Heart right ventricle (tissue), 16 donors: ENCODE data around the gene RAD18. TPM values are rescaled to one million over a fixed set of nuclear protein-coding genes. Genes with fewer than 3 reads are reported as not detected.

ENCODE experiments used
- ATAC-seq, 8 donors: fragments of 200-7000 bp; cut with Tn5 transposase; one replicate each; pipeline ENCODE4 v1.9.1; 2020; ENCODE audit warnings: mild to moderate bottlenecking in 8 of 8, moderate library complexity in 8 of 8, moderate number of reproducible peaks in 1 of 8
- DNase-seq, 2 donors: peaks; one replicate each; pipeline ENCODE4 v3.0.0-alpha.2; 2020
- H3K27ac ChIP-seq, 10 donors: fragments of 200-600 bp; sonication (generic) in 2 of 10; one replicate each; pipeline versions ENCODE4 v1.5.0 to v1.8.0; 2020 to 2022; ENCODE audit warnings: mild to moderate bottlenecking in 3 of 10
- H3K27me3 ChIP-seq, 7 donors: fragments of 200-600 bp; one replicate each; pipeline ENCODE4 v1.8.0; 2021 to 2022; ENCODE audit warnings: mild to moderate bottlenecking in 2 of 7
- H3K36me3 ChIP-seq, 9 donors: fragments of 200-600 bp; sonication (generic) in 1 of 9; one replicate each; pipeline versions ENCODE4 v1.5.0 to v1.8.0; 2020 to 2022; ENCODE audit warnings: mild to moderate bottlenecking in 2 of 9
- H3K4me1 ChIP-seq, 9 donors: fragments of 200-600 bp; sonication (generic) in 1 of 9; one replicate each; pipeline versions ENCODE4 v1.5.0 to v1.8.0; 2020 to 2022; ENCODE audit warnings: mild to moderate bottlenecking in 4 of 9
- H3K4me3 ChIP-seq, 10 donors: fragments of 200-600 bp; sonication (generic) in 2 of 10; one replicate each; pipeline versions ENCODE4 v1.5.0 to v1.8.0; 2020 to 2022; ENCODE audit warnings: mild to moderate bottlenecking in 7 of 10, moderate library complexity in 2 of 10
- H3K9me3 ChIP-seq, 11 donors: fragments of 200-600 bp in 10 of 11; sonication (generic) in 2 of 11; one replicate each; pipeline versions ENCODE4 v1.5.0 to v1.8.0; 2013 to 2022; ENCODE audit warnings: mild to moderate bottlenecking in 2 of 11, control low read depth in 1 of 11, moderate library complexity in 1 of 11
- whole genome bisulfite sequencing, 2 donors: extraction: QIAGEN DNeasy Blood & Tissue Kit; methylation state at CpG; one replicate each; pipeline ENCODE4 v1.1.7; 2013; ENCODE audit warnings: inconsistent platforms in 1 of 2; 5-methylcytosine and 5-hydroxymethylcytosine counted together
- intact Hi-C, 10 donors: fragments of 100-400 bp; cut with DNase I; formaldehyde crosslinking; loops; one replicate each; pipeline versions ENCODE4 v1.11.1 to v1.14.2; 2022
- polyA plus RNA-seq, 2 donors: library from polyadenylated mRNA; stranded (reverse); fragments of 200-250 nt; gene quantifications; one replicate each; pipeline ENCODE4 v1.2.3, GENCODE V29; 2013
- total RNA-seq, 10 donors: library from RNA; stranded (reverse); fragmentation: NEBNext Ultra II Directional in 3 of 10; extraction: Animal tissue kit (Norgen Biotek cat#: 25700) in 3 of 10; gene quantifications; one replicate each; pipeline versions ENCODE4 v1.2.1 to v1.2.4, GENCODE V29; 2021 to 2023
- TF ChIP-seq, protein P1 (sequence below), 9 donors: fragments of 200-600 bp; sonication (generic) in 2 of 9; IDR thresholded peaks; one replicate each; pipeline versions ENCODE4 v1.5.0 to v1.8.0; 2021 to 2022; ENCODE audit warnings: antibody characterized with exemption in 9 of 9, mild to moderate bottlenecking in 5 of 9, moderate library complexity in 1 of 9
- donor health status: Arrhythmogenic right ventricular cardiomyopathy.
- donor health status: ischemic (EF 13 %, LVEDD 7.1; RV severe dilation, severe dysfunction).
- donor health status: healthy with polysubstance abuse.
- donor health status: DM: no; HTN: yes; CAD: no.
- donor health status: DM: no; HTN: no; CAD: no.
- donor health status: ischemic (EF 25% LVEDD 6.9; RV normal size, moderate dysfunction).
- donor health status: ischemic (EF 25% LVEDD 5.7; RV mildly dilated, moderate dysfunction).
- donor health status: healthy.
- donor health status: DM: yes; HTN: yes; CAD: no.
- donor health status: Ischemic cardiomyopathy.
- donor health status: ischemic (EF 35%, LVEDD 5.7; RV mildly dilated, moderate dysfunction).
- donor health status: nonischemic (EF 11% LVEDD 7.7; RV severe dilation, severe dysfunction).
- donor health status: DM: yes; HTN: yes; CAD: no.
- donor health status: PGD.
- donor health status: ischemic (EF 29% LVEDD 5.4; RV normal size, mild dysfunction).
- donor health status: nonischemic (EF 23%, LVEDD 6.1; RV moderate dilation, normal function).

Gene RAD18
- total and polyA plus RNA-seq, 12 donors, result 0.97 to 4.6 (median 2.8) TPM

DNA sequence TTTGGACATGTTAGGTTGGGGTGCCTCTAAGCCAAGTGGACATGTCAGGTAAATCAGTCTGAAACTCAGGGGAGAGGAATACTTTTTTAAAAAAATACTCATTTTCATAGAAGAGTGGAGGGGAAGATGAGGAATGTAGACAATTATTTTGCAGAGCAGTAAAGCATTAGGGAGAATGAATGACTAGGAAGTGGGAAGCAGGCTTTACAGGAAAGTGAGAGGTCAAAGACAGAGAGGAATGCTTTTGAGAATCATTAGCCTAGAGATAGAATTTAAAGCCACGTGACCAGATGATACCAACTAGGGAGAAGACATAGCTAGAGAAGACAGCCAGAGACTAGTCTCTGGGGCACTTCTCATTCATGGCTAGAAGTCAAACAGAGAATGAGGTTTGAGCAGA lies 91.0 kb downstream of the RAD18 start:
- 75 to 83% methylated on average over 1 of the region's 1 CpG for WGBS, 2 donors
- ATAC-seq, result no peak
- no peak overlapping the region for H3K4me3 ChIP-seq
- no peak for DNase-seq
- TF ChIP-seq, protein P1, sequence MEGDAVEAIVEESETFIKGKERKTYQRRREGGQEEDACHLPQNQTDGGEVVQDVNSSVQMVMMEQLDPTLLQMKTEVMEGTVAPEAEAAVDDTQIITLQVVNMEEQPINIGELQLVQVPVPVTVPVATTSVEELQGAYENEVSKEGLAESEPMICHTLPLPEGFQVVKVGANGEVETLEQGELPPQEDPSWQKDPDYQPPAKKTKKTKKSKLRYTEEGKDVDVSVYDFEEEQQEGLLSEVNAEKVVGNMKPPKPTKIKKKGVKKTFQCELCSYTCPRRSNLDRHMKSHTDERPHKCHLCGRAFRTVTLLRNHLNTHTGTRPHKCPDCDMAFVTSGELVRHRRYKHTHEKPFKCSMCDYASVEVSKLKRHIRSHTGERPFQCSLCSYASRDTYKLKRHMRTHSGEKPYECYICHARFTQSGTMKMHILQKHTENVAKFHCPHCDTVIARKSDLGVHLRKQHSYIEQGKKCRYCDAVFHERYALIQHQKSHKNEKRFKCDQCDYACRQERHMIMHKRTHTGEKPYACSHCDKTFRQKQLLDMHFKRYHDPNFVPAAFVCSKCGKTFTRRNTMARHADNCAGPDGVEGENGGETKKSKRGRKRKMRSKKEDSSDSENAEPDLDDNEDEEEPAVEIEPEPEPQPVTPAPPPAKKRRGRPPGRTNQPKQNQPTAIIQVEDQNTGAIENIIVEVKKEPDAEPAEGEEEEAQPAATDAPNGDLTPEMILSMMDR (IDR thresholded peaks at IDR 0.05), result no peak
- no peaks in the 10 kb centered on the region for H3K27me3 ChIP-seq
- intact Hi-C loops, result no loop called here
- H3K4me1 ChIP-seq, result peaks cover 0 to 5% (median 0%) of the 10 kb centered on the region in 9 donors
- no peak overlapping the region for H3K27ac ChIP-seq
- H3K9me3 ChIP-seq, result no peaks in the 10 kb centered on the region
- H3K36me3 ChIP-seq, result peaks cover 0 to 9% (median 0%) of the 10 kb centered on the region in 9 donors

DNA sequence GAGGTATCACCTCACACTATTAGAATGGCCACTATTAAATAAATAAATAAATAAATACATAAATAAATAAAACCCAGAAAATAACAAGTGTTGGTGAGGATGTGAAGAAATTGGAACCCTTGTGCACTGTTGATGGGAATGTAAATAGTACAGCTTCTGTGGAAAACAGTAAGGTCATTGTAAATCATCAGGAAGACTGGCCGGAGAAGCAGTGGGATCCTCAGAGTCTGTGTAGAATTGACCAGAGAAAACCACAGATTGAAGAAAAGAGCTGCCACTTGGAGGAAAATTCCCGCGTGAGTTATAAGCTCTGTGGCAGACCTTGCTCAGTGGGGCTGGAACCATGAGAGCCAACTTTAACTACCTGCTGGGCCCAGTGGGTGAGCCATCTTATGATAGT lies 92.0 kb downstream of the RAD18 start:
- H3K27me3 ChIP-seq, result no peaks in the 10 kb centered on the region
- H3K4me3 ChIP-seq, result no peak overlapping the region
- H3K27ac ChIP-seq, result no peak overlapping the region
- no peaks in the 10 kb centered on the region for H3K36me3 ChIP-seq
- 93 to 97% methylated on average over 3 of the region's 3 CpGs for WGBS, 2 donors
- DNase-seq (no peak), ATAC-seq (no peak)
- intact Hi-C loops, result no loop called here
- TF ChIP-seq, protein P1 (IDR thresholded peaks at IDR 0.05), result no peak
- peaks cover 0 to 5% (median 0%) of the 10 kb centered on the region in 9 donors for H3K4me1 ChIP-seq
- no peaks in the 10 kb centered on the region for H3K9me3 ChIP-seq

DNA sequence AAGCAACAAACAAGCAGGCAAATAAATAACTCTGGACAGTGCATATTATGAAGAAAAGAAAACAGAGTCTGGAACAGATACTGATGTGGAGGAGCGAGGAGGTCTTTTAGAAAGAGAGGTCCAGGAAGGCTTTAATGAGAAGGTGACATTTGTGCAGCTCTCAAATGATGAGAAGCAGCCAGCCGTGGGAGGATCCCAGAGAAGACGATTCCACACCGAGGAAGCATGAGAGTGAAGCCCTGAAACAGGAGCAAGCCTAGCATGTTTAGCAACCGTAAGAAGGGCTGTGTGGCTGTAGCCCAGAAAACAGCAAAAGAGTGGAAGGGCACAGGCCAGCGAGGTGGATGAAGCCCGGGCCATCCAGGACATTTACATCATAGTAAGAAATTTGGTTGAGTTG lies 93.1 kb downstream of the RAD18 start:
- DNase-seq (no peak), ATAC-seq (no peak)
- Histone ChIP-seq H3K27me3 (no peaks in the 10 kb centered on the region), H3K36me3 (no peaks in the 10 kb centered on the region), H3K4me1 (no peaks in the 10 kb centered on the region), H3K4me3 (no peak overlapping the region), H3K9me3 (no peaks in the 10 kb centered on the region), H3K27ac (no peak overlapping the region)
- intact Hi-C loops, result no loop called here
- 84% methylated on average over 7 of the region's 7 CpGs for WGBS, 2 donors
- TF ChIP-seq, protein P1 (IDR thresholded peaks at IDR 0.05), result no peak

DNA sequence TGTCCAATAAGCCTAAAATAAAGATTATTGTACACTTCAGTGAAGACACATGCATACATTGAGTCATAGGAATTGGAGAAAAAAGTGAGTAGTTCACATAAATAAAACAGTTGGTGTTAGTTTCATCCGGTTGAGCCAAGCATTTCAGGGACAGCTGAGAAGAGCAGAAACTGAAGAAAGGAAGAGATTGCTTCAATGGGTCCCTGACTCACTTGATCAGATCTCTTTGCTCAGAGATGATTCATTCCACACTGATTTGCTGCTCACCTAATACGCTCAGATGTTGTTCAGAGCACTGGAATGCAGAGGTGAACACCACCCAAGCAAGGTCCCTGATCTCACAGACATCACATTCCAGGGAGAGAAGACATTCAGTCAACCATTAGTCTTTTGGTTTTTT lies 93.7 kb downstream of the RAD18 start:
- no peak overlapping the region for H3K27ac ChIP-seq
- WGBS, 2 donors, result 83 to 84% methylated on average over 2 of the region's 2 CpGs
- H3K36me3 ChIP-seq, result no peaks in the 10 kb centered on the region
- intact Hi-C loops, result no loop called here
- H3K9me3 ChIP-seq, result no peaks in the 10 kb centered on the region
- H3K4me3 ChIP-seq, result no peak overlapping the region
- DNase-seq (no peak), ATAC-seq (no peak)
- TF ChIP-seq, protein P1 (IDR thresholded peaks at IDR 0.05), result no peak
- H3K4me1 ChIP-seq, result no peaks in the 10 kb centered on the region
- H3K27me3 ChIP-seq, result no peaks in the 10 kb centered on the region
